Stimulated activated CD4-positive, alpha-beta T cell treated with anti-CD3 and anti-CD28 coated beads, Interleukin-12 subunit alpha, Interleukin-12 subunit beta, amount 100 ng/mL, for 48 hours (primary cell): ENCODE data around the gene ADAMTS7.
A peak's percentile ranks its signal among the peaks of the same experiment; 100 is the strongest.
"Not testable (repeated sequence)": the region's sequence is repeated elsewhere in the genome, so short reads cannot be mapped to it uniquely, and the experiment has no call there.

Experiments
- DNase-seq, 3 donors: peaks; one replicate each; pipeline ENCODE4 v3.0.0-alpha.2; 2020; ENCODE audit warnings: low read depth in 2 of 3, low spot score in 1 of 3

The ADAMTS7 gene

GRCh38 chr15:78811124-78811824 is at the start of gene ADAMTS7:
Gene ADAMTS7, minus strand, starts transcription at chr15:78811464. Its CDS starts 244 bp downstream, at chr15:78811220.
- peak in 2 of 3 donors; percentile 20 to 49 for DNase-seq

GRCh38 chr15:78859971-78860719 is 48.9 kb upstream of the ADAMTS7 start:
- DNase-seq, result peak; percentile 65 to 77 (median 76)

- no peak for DNase-seq
Measured at GRCh38 chr15:78855746-78856145, 44.5 kb upstream of the ADAMTS7 start.

- DNase-seq, result no peak
Measured at GRCh38 chr15:78854833-78855372, 43.6 kb upstream of the ADAMTS7 start.

GRCh38 chr15:78853500-78853899 is 42.2 kb upstream of the ADAMTS7 start:
- no peak for DNase-seq

- no peak for DNase-seq
Measured at GRCh38 chr15:78850941-78851755, 39.9 kb upstream of the ADAMTS7 start.

GRCh38 chr15:78850352-78850751 is 39.1 kb upstream of the ADAMTS7 start:
- DNase-seq, result no peak

GRCh38 chr15:78847387-78847906 is 36.2 kb upstream of the ADAMTS7 start:
- not testable (repeated sequence) for DNase-seq

GRCh38 chr15:78846906-78847305 is 35.6 kb upstream of the ADAMTS7 start:
- DNase-seq, result not testable (repeated sequence)

GRCh38 chr15:78842519-78842918 is 31.3 kb upstream of the ADAMTS7 start:
- DNase-seq, result no peak

- DNase-seq, result no peak
Measured at GRCh38 chr15:78841891-78842290, 30.6 kb upstream of the ADAMTS7 start.

- DNase-seq, result no peak
Measured at GRCh38 chr15:78841376-78841706, 30.1 kb upstream of the ADAMTS7 start.

GRCh38 chr15:78840661-78841375 is 29.6 kb upstream of the ADAMTS7 start:
- DNase-seq, result no peak

GRCh38 chr15:78839151-78839550 is 27.9 kb upstream of the ADAMTS7 start:
- not testable (repeated sequence) for DNase-seq

- no peak for DNase-seq
Measured at GRCh38 chr15:78838489-78838888, 27.2 kb upstream of the ADAMTS7 start.

GRCh38 chr15:78837543-78837942 is 26.3 kb upstream of the ADAMTS7 start:
- DNase-seq, result no peak

- DNase-seq, result no peak
Measured at GRCh38 chr15:78837131-78837530, 25.9 kb upstream of the ADAMTS7 start.

GRCh38 chr15:78836333-78836732 is 25.1 kb upstream of the ADAMTS7 start:
- no peak for DNase-seq

GRCh38 chr15:78831229-78832207 is 20.3 kb upstream of the ADAMTS7 start:
- no peak for DNase-seq
